IMR-90 (cell line): ENCODE data around the gene IL1RAPL1. TPM values are rescaled to one million over a fixed set of nuclear protein-coding genes. Genes with fewer than 3 reads are reported as not detected.

Experiments used
- ATAC-seq: fragments of 200-7000 bp; cut with Tn5 transposase; 2 replicates; pipeline ENCODE4 v1.9.1; 2020; ENCODE audit warnings: low read depth, mild to moderate bottlenecking, moderate library complexity
- BruUV-seq: library from RNA; stranded (reverse); fragments of 400-500 nt; replicated peaks from 2 replicates; lab custom pipeline; 2021; lab: Mats Ljungman, UMichigan
- CTCF ChIA-PET: fragments of 300-600 bp; formaldehyde crosslinking; extraction: SDS; loops from one replicate; lab custom pipeline; 2021; ENCODE audit warnings: antibody characterized with exemption; lab: Yijun Ruan, JAX
- POLR2A ChIA-PET: fragments of 300-600 bp; sonication (Branson Sonifier 250); formaldehyde crosslinking; loops from one replicate; lab custom pipeline; 2022; ENCODE audit warnings: antibody characterized with exemption; ENCODE audit not compliant: unreplicated experiment; lab: Charles Lee
- DNase-seq: peaks from one replicate; pipeline ENCODE4 v3.0.0; 2013
- H2AFZ ChIP-seq: replicated peaks from 2 replicates; pipeline ENCODE3; 2013; ENCODE audit warnings: low read length, mild to moderate bottlenecking; ENCODE audit not compliant: poor library complexity
- H2AK5ac ChIP-seq: 2 replicates; pipeline ENCODE4 v1.6.1; 2013; ENCODE audit warnings: low read depth, low read length, inconsistent platforms
- H2AK9ac ChIP-seq: replicated peaks from 2 replicates; pipeline ENCODE3; 2013; ENCODE audit warnings: mild to moderate bottlenecking, low read depth, low read length, moderate library complexity; ENCODE audit not compliant: poor library complexity
- H2BK120ac ChIP-seq: 2 replicates; pipeline ENCODE4 v1.6.1; 2013; ENCODE audit warnings: low read depth, low read length, inconsistent platforms
- H2BK15ac ChIP-seq: 3 replicates; pipeline ENCODE4 v1.6.1; 2013; ENCODE audit warnings: low read depth, low read length, inconsistent platforms
- H2BK20ac ChIP-seq: 2 replicates; pipeline ENCODE4 v1.6.1; 2013; ENCODE audit warnings: low read depth, mild to moderate bottlenecking, inconsistent platforms, low read length, moderate library complexity
- H2BK5ac ChIP-seq: 2 replicates; pipeline ENCODE4 v1.6.1; 2013; ENCODE audit warnings: mild to moderate bottlenecking, low read depth, low read length, inconsistent platforms; ENCODE audit not compliant: poor library complexity, severe bottlenecking
- H3K14ac ChIP-seq: replicated peaks from 2 replicates; pipeline ENCODE4 v1.6.1; 2013; ENCODE audit warnings: low read depth, low read length, inconsistent platforms
- H3K18ac ChIP-seq: 2 replicates; pipeline ENCODE4 v1.6.1; 2013; ENCODE audit warnings: low read depth, low read length, control low read depth
- H3K23ac ChIP-seq: 2 replicates; pipeline ENCODE4 v1.6.1; 2013; ENCODE audit warnings: low read depth, low read length, inconsistent platforms
- H3K27ac ChIP-seq: 2 replicates; pipeline ENCODE4 v1.5.1; 2013; ENCODE audit warnings: mild to moderate bottlenecking, control low read depth, low read length; ENCODE audit not compliant: insufficient read depth
- H3K27me3 ChIP-seq: 2 replicates; pipeline ENCODE4 v1.6.1; 2013; ENCODE audit warnings: low read length; ENCODE audit not compliant: control insufficient read depth, insufficient read depth
- H3K36me3 ChIP-seq: 2 replicates; pipeline ENCODE4 v1.6.1; 2013; ENCODE audit warnings: low read length, mixed read lengths; ENCODE audit not compliant: control insufficient read depth, insufficient read depth
- H3K4ac ChIP-seq: 2 replicates; pipeline ENCODE4 v1.6.1; 2013; ENCODE audit warnings: low read depth, low read length, inconsistent platforms
- H3K4me1 ChIP-seq: 2 replicates; pipeline ENCODE4 v1.6.1; 2013; ENCODE audit warnings: low read length, mixed read lengths; ENCODE audit not compliant: control insufficient read depth, insufficient read depth
- H3K4me2 ChIP-seq: 2 replicates; pipeline ENCODE4 v1.6.1; 2013; ENCODE audit warnings: low read depth, mild to moderate bottlenecking, control low read depth, low read length, moderate library complexity
- H3K4me3 ChIP-seq: 2 replicates; pipeline ENCODE4 v1.5.1; 2013; ENCODE audit warnings: low read depth, mild to moderate bottlenecking, control low read depth, low read length, moderate library complexity; ENCODE audit not compliant: insufficient read depth
- H3K56ac ChIP-seq: 2 replicates; pipeline ENCODE4 v1.6.1; 2013; ENCODE audit warnings: low read length, inconsistent platforms; ENCODE audit not compliant: insufficient read depth; ENCODE audit errors: extremely low read depth
- H3K79me1 ChIP-seq, 2 experiments: 2 replicates each; pipeline ENCODE4 v1.6.1; 2013; ENCODE audit warnings: low read length in 2 of 2, inconsistent platforms in 1 of 2, low read depth in 1 of 2
- H3K9ac ChIP-seq: 2 replicates; pipeline ENCODE4 v1.6.1; 2013; ENCODE audit warnings: low read depth, low read length, control low read depth
- H3K9me1 ChIP-seq: 2 replicates; pipeline ENCODE4 v1.6.1; 2013; ENCODE audit warnings: low read length, inconsistent platforms; ENCODE audit not compliant: insufficient read depth
- H3K9me3 ChIP-seq: 2 replicates; pipeline ENCODE4 v1.6.1; 2013; ENCODE audit warnings: low read length; ENCODE audit not compliant: control insufficient read depth, insufficient read depth
- H4K20me1 ChIP-seq: 2 replicates; pipeline ENCODE4 v1.6.1; 2013; ENCODE audit warnings: low read length, inconsistent platforms; ENCODE audit not compliant: insufficient read depth
- H4K5ac ChIP-seq: 2 replicates; pipeline ENCODE4 v1.6.1; 2013; ENCODE audit warnings: mild to moderate bottlenecking, low read depth, low read length, control low read depth
- H4K8ac ChIP-seq, 2 experiments: 2 replicates each; pipeline ENCODE4 v1.6.1; 2013; ENCODE audit warnings: low read depth in 2 of 2, low read length in 2 of 2, control low read depth in 1 of 2, inconsistent platforms in 1 of 2
- H4K91ac ChIP-seq: 2 replicates; pipeline ENCODE4 v1.6.1; 2013; ENCODE audit warnings: low read depth, low read length, inconsistent platforms; ENCODE audit not compliant: insufficient read depth
- BHLHE40 ChIP-seq: fragments of 150-350 bp; IDR thresholded peaks from 2 replicates; pipeline ENCODE4 v1.6.1; 2016; ENCODE audit warnings: mild to moderate bottlenecking, low read depth, low read length
- CEBPB ChIP-seq: IDR thresholded peaks from 2 replicates; pipeline ENCODE4 v1.6.1; 2012; ENCODE audit warnings: low read depth, low read length, improper control_type of control experiment
- CHD1 ChIP-seq: IDR thresholded peaks from 2 replicates; pipeline ENCODE4 v1.6.1; 2012; ENCODE audit warnings: low read depth, low read length, improper control_type of control experiment
- FOS ChIP-seq: fragments of 150-350 bp; IDR thresholded peaks from 2 replicates; pipeline ENCODE4 v1.6.1; 2016; ENCODE audit warnings: low read depth, low read length
- MAFK ChIP-seq: IDR thresholded peaks from 2 replicates; pipeline ENCODE4 v1.6.1; 2012; ENCODE audit warnings: low read depth, low read length, improper control_type of control experiment
- MAZ ChIP-seq: IDR thresholded peaks from 2 replicates; pipeline ENCODE4 v1.6.1; 2012; ENCODE audit warnings: low read depth, mild to moderate bottlenecking, low read length, improper control_type of control experiment, moderate library complexity, borderline replicate concordance
- MXI1 ChIP-seq: IDR thresholded peaks from 2 replicates; pipeline ENCODE4 v1.6.1; 2012; ENCODE audit warnings: low read depth, mild to moderate bottlenecking, low read length, moderate library complexity, borderline replicate concordance
- NFE2L2 ChIP-seq: fragments of 150-350 bp; IDR thresholded peaks from 2 replicates; pipeline ENCODE4 v1.6.1; 2016; ENCODE audit warnings: low read depth, mild to moderate bottlenecking, low read length
- RAD21 ChIP-seq: IDR thresholded peaks from 2 replicates; pipeline ENCODE4 v1.6.1; 2012; ENCODE audit warnings: low read length, improper control_type of control experiment
- RCOR1 ChIP-seq: IDR thresholded peaks from 2 replicates; pipeline ENCODE4 v1.6.1; 2012; ENCODE audit warnings: mild to moderate bottlenecking, low read length, improper control_type of control experiment; ENCODE audit not compliant: insufficient replicate concordance
- RFX5 ChIP-seq: IDR thresholded peaks from 2 replicates; pipeline ENCODE4 v1.8.0; 2012; ENCODE audit warnings: low read depth, mild to moderate bottlenecking, low read length, moderate library complexity
- SMC3 ChIP-seq: fragments of 150-350 bp; IDR thresholded peaks from 2 replicates; pipeline ENCODE4 v1.6.1; 2016; ENCODE audit warnings: low read depth, mild to moderate bottlenecking, antibody characterized with exemption, low read length, moderate library complexity
- WGBS, 2 experiments: methylation state at CpG; one replicate each; pipeline versions ENCODE4 v1.1.5 to v1.1.7; 2013; ENCODE audit warnings: missing lambda C conversion rate in 2 of 2; ENCODE audit not compliant: insufficient read length in 1 of 2; ENCODE audit errors: extremely low coverage in 2 of 2; 5-methylcytosine and 5-hydroxymethylcytosine counted together
- dilution Hi-C: fragments of 300-500 bp; cut with HindIII; formaldehyde crosslinking; loops from one replicate; pipeline ENCODE4 v1.14.3; 2018; ENCODE audit warnings: low sequenced_read_pairs; ENCODE audit not compliant: unreplicated experiment
- in situ Hi-C: fragments of 300-500 bp; cut with MboI; formaldehyde crosslinking; loops from 3 replicates; pipeline ENCODE4 v1.14.3; 2019; ENCODE audit warnings: low sequenced_read_pairs, inconsistent platforms, mixed read lengths
- intact Hi-C: fragments of 100-400 bp; cut with micrococcal nuclease; formaldehyde crosslinking; loops from 2 replicates; pipeline ENCODE4 v1.10.0; 2022
- polyA plus RNA-seq, 3 experiments: library from polyadenylated mRNA; depleted of rRNA; stranded (reverse); fragments of >200 nt; gene quantifications; 2 replicates each; pipeline ENCODE4 v1.2.3, GENCODE V29; 2012; ENCODE audit warnings: low replicate concordance in 1 of 3
- total RNA-seq: library from RNA; depleted of rRNA; stranded (reverse); fragments of >200 nt; gene quantifications from 2 replicates; pipeline ENCODE4 v1.2.3, GENCODE V29; 2012
- TF ChIP-seq, protein P1 (sequence below): fragments of 150-350 bp; IDR thresholded peaks from 2 replicates; pipeline ENCODE4 v1.6.1; 2017; ENCODE audit warnings: mild to moderate bottlenecking, antibody characterized with exemption, low read length, low read depth
- TF ChIP-seq, protein P2 (sequence below): fragments of 150-350 bp; IDR thresholded peaks from 2 replicates; pipeline ENCODE4 v1.6.1; 2016; ENCODE audit warnings: low read depth, mild to moderate bottlenecking, low read length, moderate library complexity, borderline replicate concordance
- TF ChIP-seq, protein P3 (sequence below): conservative IDR thresholded peaks from 2 replicates; pipeline ENCODE4 v1.5.1; 2012; ENCODE audit warnings: mild to moderate bottlenecking, low read depth, low read length, improper control_type of control experiment

IL1RAPL1 gene
- total and polyA plus RNA-seq, 2 of the 4 experiments (the other 2 are of a cell fraction), result 1.5 to 9.0 TPM

DNA sequence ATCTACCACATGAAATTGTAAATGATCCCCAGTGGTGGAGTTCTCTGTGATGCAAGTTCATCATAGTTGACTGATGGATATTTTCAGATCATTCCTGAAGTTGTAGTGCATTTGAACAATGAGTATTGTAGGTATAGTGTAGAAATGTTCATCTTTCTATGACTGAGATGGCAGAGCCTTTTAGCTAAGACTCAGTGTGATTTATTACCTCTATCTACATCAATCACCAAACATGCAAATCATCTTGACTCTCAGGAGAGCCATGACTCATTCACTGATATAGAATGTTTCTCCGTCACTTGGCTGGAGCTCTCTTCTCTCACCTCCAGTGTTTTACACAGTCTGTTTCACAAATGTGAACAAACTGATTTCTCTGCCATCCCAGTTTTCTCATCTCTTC lies 392.6 kb downstream of the IL1RAPL1 start:
- Histone ChIP-seq H2AK5ac (no peak overlapping the region), H2AFZ (no peak overlapping the region), H4K20me1 (no peaks in the 10 kb centered on the region), H4K8ac (no peak overlapping the region), H3K27me3 (no peaks in the 10 kb centered on the region), H2BK15ac (no peak overlapping the region), H4K5ac (no peak overlapping the region), H2BK5ac (no peak overlapping the region), H3K27ac (no peak overlapping the region), H3K9me3 (no peaks in the 10 kb centered on the region), H3K23ac (no peak overlapping the region), H3K79me1 (no peaks in the 10 kb centered on the region), H4K91ac (no peak overlapping the region), H3K4me3 (no peak overlapping the region), H3K36me3 (no peaks in the 10 kb centered on the region), H3K18ac (no peak overlapping the region), H3K56ac (no peak overlapping the region), H3K14ac (no peak overlapping the region), H2BK120ac (no peak overlapping the region), H3K4me1 (no peaks in the 10 kb centered on the region), H3K4me2 (no peak overlapping the region), H2AK9ac (no peak overlapping the region), H3K9ac (no peak overlapping the region), H3K9me1 (no peaks in the 10 kb centered on the region), H3K4ac (no peak overlapping the region), H2BK20ac (no peak overlapping the region)
- DNase-seq (no peak), ATAC-seq (no peak)
- TF ChIP-seq FOS, result no peak
- no peak for TF ChIP-seq RAD21
- no peak for TF ChIP-seq MXI1
- TF ChIP-seq, protein P1, sequence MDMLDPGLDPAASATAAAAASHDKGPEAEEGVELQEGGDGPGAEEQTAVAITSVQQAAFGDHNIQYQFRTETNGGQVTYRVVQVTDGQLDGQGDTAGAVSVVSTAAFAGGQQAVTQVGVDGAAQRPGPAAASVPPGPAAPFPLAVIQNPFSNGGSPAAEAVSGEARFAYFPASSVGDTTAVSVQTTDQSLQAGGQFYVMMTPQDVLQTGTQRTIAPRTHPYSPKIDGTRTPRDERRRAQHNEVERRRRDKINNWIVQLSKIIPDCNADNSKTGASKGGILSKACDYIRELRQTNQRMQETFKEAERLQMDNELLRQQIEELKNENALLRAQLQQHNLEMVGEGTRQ, result no peak
- TF ChIP-seq RFX5, result no peak
- TF ChIP-seq SMC3, result no peak
- TF ChIP-seq MAZ, result no peak
- TF ChIP-seq, protein P2, sequence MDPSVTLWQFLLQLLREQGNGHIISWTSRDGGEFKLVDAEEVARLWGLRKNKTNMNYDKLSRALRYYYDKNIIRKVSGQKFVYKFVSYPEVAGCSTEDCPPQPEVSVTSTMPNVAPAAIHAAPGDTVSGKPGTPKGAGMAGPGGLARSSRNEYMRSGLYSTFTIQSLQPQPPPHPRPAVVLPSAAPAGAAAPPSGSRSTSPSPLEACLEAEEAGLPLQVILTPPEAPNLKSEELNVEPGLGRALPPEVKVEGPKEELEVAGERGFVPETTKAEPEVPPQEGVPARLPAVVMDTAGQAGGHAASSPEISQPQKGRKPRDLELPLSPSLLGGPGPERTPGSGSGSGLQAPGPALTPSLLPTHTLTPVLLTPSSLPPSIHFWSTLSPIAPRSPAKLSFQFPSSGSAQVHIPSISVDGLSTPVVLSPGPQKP, result no peak
- TF ChIP-seq MAFK, result no peak
- TF ChIP-seq, protein P3, sequence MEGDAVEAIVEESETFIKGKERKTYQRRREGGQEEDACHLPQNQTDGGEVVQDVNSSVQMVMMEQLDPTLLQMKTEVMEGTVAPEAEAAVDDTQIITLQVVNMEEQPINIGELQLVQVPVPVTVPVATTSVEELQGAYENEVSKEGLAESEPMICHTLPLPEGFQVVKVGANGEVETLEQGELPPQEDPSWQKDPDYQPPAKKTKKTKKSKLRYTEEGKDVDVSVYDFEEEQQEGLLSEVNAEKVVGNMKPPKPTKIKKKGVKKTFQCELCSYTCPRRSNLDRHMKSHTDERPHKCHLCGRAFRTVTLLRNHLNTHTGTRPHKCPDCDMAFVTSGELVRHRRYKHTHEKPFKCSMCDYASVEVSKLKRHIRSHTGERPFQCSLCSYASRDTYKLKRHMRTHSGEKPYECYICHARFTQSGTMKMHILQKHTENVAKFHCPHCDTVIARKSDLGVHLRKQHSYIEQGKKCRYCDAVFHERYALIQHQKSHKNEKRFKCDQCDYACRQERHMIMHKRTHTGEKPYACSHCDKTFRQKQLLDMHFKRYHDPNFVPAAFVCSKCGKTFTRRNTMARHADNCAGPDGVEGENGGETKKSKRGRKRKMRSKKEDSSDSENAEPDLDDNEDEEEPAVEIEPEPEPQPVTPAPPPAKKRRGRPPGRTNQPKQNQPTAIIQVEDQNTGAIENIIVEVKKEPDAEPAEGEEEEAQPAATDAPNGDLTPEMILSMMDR, result no peak
- no peak for TF ChIP-seq BHLHE40
- no peak for TF ChIP-seq CEBPB
- TF ChIP-seq CHD1, result no peak
- no peak for TF ChIP-seq NFE2L2
- TF ChIP-seq RCOR1, result no peak
- BruUV-seq, result no TSS peak
- ChIA-PET POLR2A (no interaction called here), CTCF (no interaction called here)
- dilution Hi-C loops, result no loop called here
- intact Hi-C loops, result no loop called here
- 100% methylated on average over 1 of the region's 1 CpG; no CpG with 5 or more reads in 1 of the 2 experiments for WGBS, 2 experiments
- in situ Hi-C loops, result no loop called here
